Measurements from ENCODE around the gene RARRES2.

DNA sequence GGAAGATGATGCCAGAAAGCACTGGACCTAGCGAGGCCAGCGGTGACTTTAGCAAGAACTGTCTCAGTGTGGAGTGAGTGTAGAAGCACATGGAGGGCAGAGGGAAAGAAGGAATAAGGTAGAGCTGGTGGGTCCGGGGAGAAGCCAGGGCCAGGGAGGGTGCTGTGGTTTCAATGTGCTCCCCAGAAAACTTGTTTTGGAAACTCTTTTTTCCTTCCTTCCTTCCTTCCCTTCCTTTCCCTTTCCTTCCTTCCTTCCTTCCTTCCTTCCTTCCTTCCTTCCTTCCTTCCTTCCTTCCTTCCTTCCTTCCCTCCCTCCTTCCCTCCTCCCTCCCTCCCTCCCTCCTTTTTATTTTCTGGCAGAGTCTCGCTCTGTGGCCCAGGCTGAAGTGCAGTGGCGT is 5.5 kb upstream of the RARRES2 start:
- TF ChIP-seq POLR2AphosphoS5 (IDR thresholded peaks at IDR 0.05) (no peak), CTCF (IDR thresholded peaks at IDR 0.05) (no peak), EP300 (IDR thresholded peaks at IDR 0.05) (no peak)

Measured in suprapubic skin (tissue), 4 donors.